Coronary artery (tissue), 2 donors: ENCODE data around the gene HSPB3.
"Not testable (repeated sequence)": the region's sequence is repeated elsewhere in the genome, so short reads cannot be mapped to it uniquely, and the experiment has no call there.

Source experiments
- DNase-seq: peaks from one replicate; pipeline ENCODE4 v3.0.0-alpha.2; 2017; ENCODE audit warnings: low spot score
- H3K27ac ChIP-seq, 2 donors: fragments of 200-600 bp; sonication (generic); one replicate each; pipeline ENCODE4 v1.5.1; 2016 to 2019
- H3K4me3 ChIP-seq: fragments of 200-600 bp; sonication (generic); 2 replicates; pipeline ENCODE4 v1.5.1; 2016; ENCODE audit warnings: mild to moderate bottlenecking, moderate library complexity
- CTCF ChIP-seq: fragments of 200-600 bp; sonication (generic); IDR thresholded peaks from one replicate; pipeline ENCODE4 v1.5.1; 2019; ENCODE audit warnings: antibody characterized with exemption

The HSPB3 gene

DNA sequence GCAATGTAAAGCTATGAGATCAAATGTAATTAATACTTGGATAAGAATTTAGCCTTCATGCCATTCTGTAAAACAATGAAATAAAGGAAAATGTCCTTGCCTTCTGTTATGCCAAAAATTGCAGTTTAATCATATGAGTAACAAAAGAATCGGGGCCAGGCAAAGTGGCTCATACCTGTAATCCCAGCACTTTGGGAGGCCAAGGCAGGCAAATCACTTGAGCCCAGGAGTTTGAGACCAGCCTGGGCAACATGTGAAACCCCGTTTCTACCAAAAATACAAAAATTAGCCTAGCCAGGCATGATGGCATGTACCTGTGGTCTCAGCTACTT, 34.1 kb downstream of the HSPB3 start:
- not testable (repeated sequence) for DNase-seq, H3K4me3 ChIP-seq, H3K27ac ChIP-seq
- TF ChIP-seq CTCF, result peak; percentile 24

- no peak for DNase-seq
- H3K4me3 ChIP-seq, result no peak overlapping the region
- H3K27ac ChIP-seq, result no peak overlapping the region
- TF ChIP-seq CTCF, result no peak
Observed at GRCh38 chr5:54491326-54491725, 35.8 kb downstream of the HSPB3 start.

DNA sequence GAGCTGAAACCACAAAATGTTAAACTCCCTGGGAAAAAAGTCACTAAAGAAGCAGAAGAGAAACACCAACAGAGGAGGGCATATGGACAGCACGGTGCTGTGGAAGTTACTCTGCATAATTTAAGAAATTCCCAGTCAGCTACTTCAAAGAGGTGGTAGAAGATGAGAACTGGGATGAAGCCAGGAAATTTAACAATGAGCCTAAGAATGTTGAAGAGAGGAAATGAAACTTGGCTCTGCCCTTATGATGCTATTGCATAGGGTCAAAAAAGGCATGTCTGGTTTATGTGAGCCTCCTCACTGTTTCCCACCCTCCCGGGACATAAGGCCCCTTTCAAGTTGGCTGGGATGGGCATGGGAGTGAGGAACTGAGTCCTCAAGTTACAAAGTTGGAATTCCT, 36.7 kb downstream of the HSPB3 start:
- no peak for TF ChIP-seq CTCF
- no peak for DNase-seq
- no peak overlapping the region for H3K27ac ChIP-seq
- H3K4me3 ChIP-seq, result no peak overlapping the region

DNA sequence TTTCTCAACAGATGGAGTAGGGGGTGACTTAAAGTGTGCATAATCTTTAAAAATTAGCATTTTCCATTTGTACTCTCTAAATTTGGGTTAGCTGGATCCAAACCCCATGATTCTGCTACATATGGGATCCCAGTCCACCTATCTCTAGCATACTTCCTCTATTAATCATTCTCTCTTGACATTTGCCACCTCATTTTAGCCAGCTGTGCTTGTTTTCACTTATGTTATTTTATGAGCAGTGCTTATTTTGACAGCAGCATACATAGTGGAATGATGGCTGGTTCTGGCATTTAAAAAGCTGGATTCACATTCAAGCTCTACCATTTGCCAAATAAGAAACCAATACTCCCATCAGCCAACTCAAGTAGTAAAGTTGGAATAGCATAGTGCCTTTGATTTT, 39.5 kb downstream of the HSPB3 start:
- H3K27ac ChIP-seq, result no peak overlapping the region

More for the DNA sequence above, 39.5 kb downstream of the HSPB3 start:
- no peak for DNase-seq
- H3K4me3 ChIP-seq, result no peak overlapping the region
- no peak for TF ChIP-seq CTCF
